ENCODE measurements around the gene TNFRSF8. TPM values are rescaled to one million over a fixed set of nuclear protein-coding genes. Genes with fewer than 3 reads are reported as not detected.

The TNFRSF8 gene
- total and polyA plus RNA-seq, 2 of the 4 experiments (the other 2 are of a cell fraction), result under 0.01 to 0.31 TPM

DNA sequence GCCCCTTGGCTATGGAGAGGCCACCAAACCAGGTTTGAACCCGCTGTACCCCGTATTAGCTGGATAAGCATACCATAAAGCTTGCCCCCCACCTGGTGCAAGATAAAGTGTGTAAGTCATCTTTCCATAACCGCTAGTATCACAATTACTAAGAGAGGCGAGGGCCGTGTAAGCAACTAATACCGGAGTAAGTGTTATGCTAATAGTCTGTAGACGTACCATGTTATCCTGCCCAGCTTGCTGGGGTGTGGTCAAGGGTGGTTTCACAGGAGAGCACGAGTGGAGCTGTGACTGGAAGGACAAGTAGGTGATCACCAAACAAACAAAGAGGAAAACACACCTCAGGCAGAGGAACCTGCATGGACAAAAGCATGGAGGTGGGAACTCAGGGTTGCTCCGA, 100.1 kb downstream of the TNFRSF8 start:
- CTCF ChIA-PET, result interaction anchor here (0.8 kb wide), 1 partner anchor 10 kb away, joined by 4 read pairs; no protein-coding TSS in a partner anchor
- H3K56ac ChIP-seq (ENCODE audit: extremely low read depth, insufficient read depth, low read length), result no peak overlapping the region
- ATAC-seq (ENCODE audit: low read depth) (no peak), DNase-seq (no peak)
- H3K4me2 ChIP-seq (ENCODE audit: low read depth, low read length), result no peak overlapping the region
- no peak overlapping the region for H3K4me3 ChIP-seq (ENCODE audit: insufficient read depth, low read depth, low read length)
- peak overlapping the region; percentile 77 for H2AK9ac ChIP-seq (replicated peaks; ENCODE audit: low read depth, low read length, poor library complexity)
- H4K8ac ChIP-seq (ENCODE audit: low read depth in 2 of 2, low read length in 2 of 2), result no peak overlapping the region
- H3K9me1 ChIP-seq (ENCODE audit: insufficient read depth, low read length), result peaks cover 17% of the 10 kb centered on the region
- no peak overlapping the region for H3K9ac ChIP-seq (ENCODE audit: low read depth, low read length)
- no peaks in the 10 kb centered on the region for H3K9me3 ChIP-seq (ENCODE audit: control insufficient read depth, insufficient read depth, low read length)
- peak overlapping the region; percentile 69 for H2BK120ac ChIP-seq (ENCODE audit: low read depth, low read length)
- peak overlapping the region; percentile 29 for H4K91ac ChIP-seq (ENCODE audit: insufficient read depth, low read depth, low read length)
- no peak overlapping the region for H3K18ac ChIP-seq (ENCODE audit: low read depth, low read length)
- H4K20me1 ChIP-seq (ENCODE audit: insufficient read depth, low read length), result no peaks in the 10 kb centered on the region
- BruUV-seq (replicated peaks), result no TSS peak
- WGBS, 2 experiments (ENCODE audit: extremely low coverage in 2 of 2, insufficient read length in 1 of 2), result 100% methylated on average over 1 of the region's 9 CpGs; no CpG with 5 or more reads in 1 of the 2 experiments
- H3K4me1 ChIP-seq (ENCODE audit: control insufficient read depth, insufficient read depth, low read length), result peaks cover 20% of the 10 kb centered on the region
- no peaks in the 10 kb centered on the region for H3K27me3 ChIP-seq (ENCODE audit: control insufficient read depth, insufficient read depth, low read length)
- in situ Hi-C loops (cut with MboI; ENCODE audit: low sequenced_read_pairs), result no loop called here
- H2AK5ac ChIP-seq (ENCODE audit: low read depth, low read length), result peak overlapping the region; percentile 84
- no peaks in the 10 kb centered on the region for H3K79me1 ChIP-seq (ENCODE audit: low read depth in 1 of 2, low read length in 2 of 2)
- no peak overlapping the region for H4K5ac ChIP-seq (ENCODE audit: low read depth, low read length)
- intact Hi-C loops (cut with micrococcal nuclease), result no loop called here
- no peak overlapping the region for H3K23ac ChIP-seq (ENCODE audit: low read depth, low read length)
- peak overlapping the region; percentile 68; the same call in 2 of the 3 replicates for H2BK15ac ChIP-seq (ENCODE audit: low read depth, low read length)
- no peak overlapping the region for H2AFZ ChIP-seq (replicated peaks; ENCODE audit: low read length, poor library complexity)
- dilution Hi-C loops (cut with HindIII; ENCODE audit: low sequenced_read_pairs, unreplicated experiment), result no loop called here
- H3K4ac ChIP-seq (ENCODE audit: low read depth, low read length), result peak overlapping the region; percentile 65; the same call in 1 of the 2 replicates
- H3K36me3 ChIP-seq (ENCODE audit: control insufficient read depth, insufficient read depth, low read length), result no peaks in the 10 kb centered on the region
- 0 out of 2 replicates have a peak overlapping the region, but pooled peaks have one; percentile 32 for H3K14ac ChIP-seq (replicated peaks; ENCODE audit: low read depth, low read length)
- TF ChIP-seq USF2 (IDR thresholded peaks at IDR 0.05; ENCODE audit: low read depth, low read length), result no peak
- TF ChIP-seq RFX5 (IDR thresholded peaks at IDR 0.05; ENCODE audit: low read depth, low read length), result no peak
- no peak for TF ChIP-seq POLR2A (IDR thresholded peaks at IDR 0.05; ENCODE audit: low read depth, low read length)
- TF ChIP-seq CHD1 (IDR thresholded peaks at IDR 0.05; ENCODE audit: low read depth, low read length), result no peak
- TF ChIP-seq MAZ (IDR thresholded peaks at IDR 0.05; ENCODE audit: borderline replicate concordance, low read depth, low read length), result no peak
- TF ChIP-seq MXI1 (IDR thresholded peaks at IDR 0.05; ENCODE audit: borderline replicate concordance, low read depth, low read length), result no peak
- TF ChIP-seq ELK1 (IDR thresholded peaks at IDR 0.05; ENCODE audit: borderline replicate concordance, low read depth, low read length), result no peak
- TF ChIP-seq, protein P1, sequence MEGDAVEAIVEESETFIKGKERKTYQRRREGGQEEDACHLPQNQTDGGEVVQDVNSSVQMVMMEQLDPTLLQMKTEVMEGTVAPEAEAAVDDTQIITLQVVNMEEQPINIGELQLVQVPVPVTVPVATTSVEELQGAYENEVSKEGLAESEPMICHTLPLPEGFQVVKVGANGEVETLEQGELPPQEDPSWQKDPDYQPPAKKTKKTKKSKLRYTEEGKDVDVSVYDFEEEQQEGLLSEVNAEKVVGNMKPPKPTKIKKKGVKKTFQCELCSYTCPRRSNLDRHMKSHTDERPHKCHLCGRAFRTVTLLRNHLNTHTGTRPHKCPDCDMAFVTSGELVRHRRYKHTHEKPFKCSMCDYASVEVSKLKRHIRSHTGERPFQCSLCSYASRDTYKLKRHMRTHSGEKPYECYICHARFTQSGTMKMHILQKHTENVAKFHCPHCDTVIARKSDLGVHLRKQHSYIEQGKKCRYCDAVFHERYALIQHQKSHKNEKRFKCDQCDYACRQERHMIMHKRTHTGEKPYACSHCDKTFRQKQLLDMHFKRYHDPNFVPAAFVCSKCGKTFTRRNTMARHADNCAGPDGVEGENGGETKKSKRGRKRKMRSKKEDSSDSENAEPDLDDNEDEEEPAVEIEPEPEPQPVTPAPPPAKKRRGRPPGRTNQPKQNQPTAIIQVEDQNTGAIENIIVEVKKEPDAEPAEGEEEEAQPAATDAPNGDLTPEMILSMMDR (conservative IDR thresholded peaks at IDR 0.05; ENCODE audit: low read depth, low read length), result no peak
- TF ChIP-seq SMC3 (IDR thresholded peaks at IDR 0.05; ENCODE audit: low read depth, low read length), result no peak
- no peak for TF ChIP-seq CEBPB (IDR thresholded peaks at IDR 0.05; ENCODE audit: low read depth, low read length)
- TF ChIP-seq RCOR1 (IDR thresholded peaks at IDR 0.05; ENCODE audit: insufficient replicate concordance, low read length), result no peak
- no peak for TF ChIP-seq MAFK (IDR thresholded peaks at IDR 0.05; ENCODE audit: low read depth, low read length)
- TF ChIP-seq NFE2L2 (IDR thresholded peaks at IDR 0.05; ENCODE audit: low read depth, low read length), result no peak
- TF ChIP-seq RAD21 (IDR thresholded peaks at IDR 0.05; ENCODE audit: low read length), result no peak
- no peak overlapping the region for H3K27ac ChIP-seq (ENCODE audit: insufficient read depth, low read length)
- H2BK20ac ChIP-seq (ENCODE audit: low read depth, low read length), result peak overlapping the region; percentile 55
- POLR2A ChIA-PET (ENCODE audit: unreplicated experiment), result no interaction called here
- no peak overlapping the region for H2BK5ac ChIP-seq (ENCODE audit: low read depth, low read length, poor library complexity, severe bottlenecking)

Data from IMR-90 (cell line).